Left lobe of liver (tissue), 2 donors: ENCODE measurements around the gene SIGLEC9. TPM values are rescaled to one million over a fixed set of nuclear protein-coding genes. Genes with fewer than 3 reads are reported as not detected.

Experiments
- ATAC-seq: fragments of 200-7000 bp; cut with Tn5 transposase; one replicate; pipeline ENCODE4 v1.9.1; 2020; ENCODE audit warnings: mild to moderate bottlenecking, moderate library complexity
- DNase-seq: peaks from one replicate; pipeline ENCODE4 v3.0.0-alpha.2; 2020; ENCODE audit warnings: low spot score
- total RNA-seq: library from RNA; stranded (reverse); gene quantifications from one replicate; pipeline ENCODE4 v1.2.1, GENCODE V29; 2021
- donor health status: DM: no; HTN: no; CAD: no; lungs with moderate emphysema.
- donor health status: DM: no; HTN: yes; CAD: no.

SIGLEC9 gene
- total RNA-seq, result 4.8 TPM

- DNase-seq (no peak), ATAC-seq (peak; percentile 58)
These were observed at the start of gene SIGLEC9 for GRCh38 chr19:51124729-51125128. TSS of gene SIGLEC9 (plus strand) at chr19:51124906. CDS start at chr19:51124975, 69 bp downstream.

- no peak for DNase-seq
- ATAC-seq, result no peak
These were observed 48.7 kb upstream of the SIGLEC9 start for GRCh38 chr19:51075998-51076397.

GRCh38 chr19:51076631-51077213 lies 48.0 kb upstream of the SIGLEC9 start:
- no peak for DNase-seq
- no peak for ATAC-seq

GRCh38 chr19:51078104-51078503 lies 46.6 kb upstream of the SIGLEC9 start:
- ATAC-seq, result no peak
- no peak for DNase-seq

DNA sequence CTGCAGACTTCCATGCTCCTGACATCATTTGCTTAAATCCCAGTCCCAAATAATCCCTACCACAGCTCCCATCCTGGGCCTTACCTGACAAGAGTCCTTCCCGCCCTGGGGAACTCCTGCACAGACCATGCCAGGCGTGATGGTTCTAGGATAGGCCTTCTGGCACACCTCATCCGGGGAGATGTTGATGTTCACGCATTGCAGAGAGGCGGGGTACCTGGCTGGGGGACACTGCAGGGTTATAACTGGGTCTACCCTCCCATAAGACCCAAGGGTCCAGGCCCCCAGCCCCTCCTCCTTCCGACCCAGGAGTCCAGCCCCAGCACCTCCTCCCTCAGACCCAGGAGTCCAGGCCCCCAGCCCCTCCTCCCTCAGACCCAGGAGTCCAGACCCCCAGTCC lies 46.0 kb upstream of the SIGLEC9 start:
- DNase-seq, result no peak

DNA sequence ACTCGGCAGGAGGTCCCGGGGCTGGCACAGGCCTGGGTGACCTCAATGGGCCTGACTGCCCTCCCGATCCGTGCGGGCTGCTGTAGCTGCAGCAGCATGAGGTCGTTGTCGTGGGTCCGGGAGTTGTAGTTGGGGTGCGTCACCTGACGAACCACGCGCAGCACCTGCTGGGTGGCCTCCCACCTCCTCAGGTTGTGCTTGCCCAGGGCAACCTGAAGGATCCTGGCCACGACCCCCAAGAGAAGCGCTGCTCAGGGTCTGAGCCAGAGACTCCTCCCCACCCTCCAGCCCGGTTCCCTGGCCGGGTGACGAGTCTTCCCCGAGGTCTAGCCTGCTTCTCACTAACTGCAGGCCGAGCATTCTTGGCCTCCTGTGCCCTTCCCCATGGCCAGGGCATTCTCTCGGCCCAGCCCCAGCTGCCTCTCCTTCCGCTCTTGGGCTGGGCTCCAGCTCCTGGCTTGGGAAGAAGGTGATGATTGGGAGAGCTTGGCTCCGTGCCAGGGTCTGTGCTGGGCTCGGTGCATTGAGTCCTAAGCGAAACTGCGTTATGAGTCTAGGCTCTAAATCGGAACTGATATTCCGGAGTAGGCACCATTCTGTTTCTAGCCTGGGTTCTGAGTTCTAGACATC lies 45.1 kb upstream of the SIGLEC9 start:
- no peak for DNase-seq
- no peak for ATAC-seq

More for the DNA sequence above, 46.0 kb upstream of the SIGLEC9 start:
- no peak for ATAC-seq

DNA sequence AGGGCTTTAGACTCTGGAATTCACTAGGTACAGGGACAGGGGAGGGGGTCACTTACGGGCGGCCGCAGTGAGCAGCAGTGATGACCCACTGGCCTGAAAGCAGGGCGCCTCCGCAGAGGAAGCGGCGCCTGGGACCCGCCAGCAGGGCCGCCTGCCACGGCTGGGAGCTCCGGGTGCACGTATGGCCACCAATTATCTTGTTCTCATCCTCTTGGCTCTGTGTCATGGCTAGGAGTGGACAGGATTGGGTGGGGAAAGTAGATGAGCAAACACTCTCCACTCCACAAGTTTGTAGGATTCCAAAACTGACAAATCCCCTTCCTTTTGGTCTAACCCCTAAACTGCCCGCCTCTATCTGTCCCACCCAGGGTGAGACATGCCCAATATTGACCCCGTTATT lies 43.2 kb upstream of the SIGLEC9 start:
- DNase-seq, result no peak
- no peak for ATAC-seq

DNA sequence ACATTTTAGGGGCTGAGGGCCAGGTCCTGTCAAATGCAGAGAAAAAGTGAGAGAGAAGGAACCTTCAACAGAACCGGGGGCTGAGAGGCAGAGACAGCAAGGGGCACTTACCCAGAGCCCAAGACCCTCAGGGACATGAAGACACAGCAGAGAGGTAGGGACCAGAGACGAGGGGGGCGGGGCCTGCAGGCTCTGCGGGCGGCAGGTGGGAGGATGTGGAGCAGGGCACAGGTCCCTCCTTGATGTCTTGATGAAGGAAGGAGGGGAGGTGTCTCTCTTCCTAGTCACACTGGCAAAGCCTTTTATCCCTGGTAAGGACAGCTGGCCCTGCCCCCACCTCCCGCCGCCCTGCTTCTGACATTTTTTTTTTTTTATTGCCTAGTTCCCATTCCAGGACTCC lies 42.1 kb upstream of the SIGLEC9 start, which contains the start of gene KLK14:
Gene KLK14 (minus strand): TSS at position 277 of the 400 bp plus-strand sequence. CDS start 273 bp downstream, at position 4.
- ATAC-seq, result no peak
- DNase-seq, result no peak

GRCh38 chr19:51083181-51083580 lies 41.5 kb upstream of the SIGLEC9 start:
- no peak for ATAC-seq

GRCh38 chr19:51083783-51084182 lies 40.9 kb upstream of the SIGLEC9 start:
- DNase-seq (no peak), ATAC-seq (no peak)

More at GRCh38 chr19:51083181-51083580, 41.5 kb upstream of the SIGLEC9 start:
- DNase-seq, result no peak

DNA sequence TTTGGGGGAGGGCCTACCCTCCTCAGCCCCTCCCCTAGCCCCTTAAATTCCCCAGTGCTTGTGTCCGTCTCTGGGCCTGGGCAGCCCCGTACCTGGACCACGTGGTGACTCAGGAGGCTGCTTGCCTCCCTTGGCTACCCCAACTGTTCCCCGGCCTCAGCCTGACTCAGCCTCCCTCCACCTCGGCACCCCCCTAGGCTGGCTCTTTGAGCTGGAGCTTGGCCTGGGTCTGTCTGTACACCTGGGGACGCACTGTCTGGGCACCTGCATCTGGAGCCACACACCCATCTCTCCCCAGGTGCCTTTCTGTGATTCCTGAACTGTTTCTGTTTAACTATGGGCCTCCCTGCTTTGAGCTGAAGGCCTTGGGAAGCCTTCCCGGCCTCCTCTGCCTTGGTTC lies 40.2 kb upstream of the SIGLEC9 start:
- DNase-seq (no peak), ATAC-seq (no peak)

- DNase-seq (no peak), ATAC-seq (no peak)
These were observed 38.4 kb upstream of the SIGLEC9 start for GRCh38 chr19:51086153-51086850.

- no peak for ATAC-seq
- DNase-seq, result no peak
These were observed 34.9 kb upstream of the SIGLEC9 start for GRCh38 chr19:51089786-51090185.

DNA sequence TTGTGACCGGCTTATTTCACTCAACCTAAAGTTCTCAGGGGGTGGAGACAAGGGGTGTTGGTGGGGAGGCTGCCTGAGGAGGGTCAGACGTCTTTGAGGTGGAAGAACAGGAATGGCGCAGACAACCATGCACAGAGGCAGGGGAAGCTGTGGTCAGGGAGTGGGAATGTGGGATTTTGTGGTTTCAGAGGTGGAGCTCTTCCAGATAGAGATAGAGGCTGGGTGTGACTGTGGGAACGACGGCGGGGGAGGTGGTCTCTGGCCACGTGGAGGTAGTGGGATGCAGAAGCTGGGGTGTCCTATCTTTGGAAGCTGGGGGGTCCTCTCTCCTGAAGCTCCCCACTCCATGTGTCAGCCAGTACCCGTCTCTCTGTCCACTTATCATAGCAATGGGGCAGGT lies 34.2 kb upstream of the SIGLEC9 start:
- no peak for ATAC-seq
- DNase-seq, result no peak

DNA sequence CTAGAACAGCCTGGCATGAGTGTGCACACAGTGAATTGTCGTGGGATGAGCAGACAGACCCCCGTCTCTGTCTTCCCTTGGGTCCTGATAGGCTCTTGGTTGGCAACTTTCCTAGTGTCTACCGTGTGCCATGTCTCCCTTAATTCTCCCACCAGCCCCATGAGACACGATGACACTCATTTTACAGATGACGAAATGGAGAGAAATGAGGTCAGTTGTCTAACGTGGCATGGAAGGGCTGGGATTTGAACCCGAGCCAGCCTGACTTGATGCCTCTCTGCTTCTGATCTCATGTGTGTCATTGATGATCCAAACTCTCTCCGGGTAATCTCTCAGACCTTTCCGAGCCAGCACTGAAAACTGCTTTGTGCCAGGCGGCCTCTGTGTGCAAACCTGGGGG lies 33.6 kb upstream of the SIGLEC9 start:
- no peak for DNase-seq
- no peak for ATAC-seq

GRCh38 chr19:51091895-51092873 lies 32.5 kb upstream of the SIGLEC9 start:
- DNase-seq (no peak), ATAC-seq (no peak)

GRCh38 chr19:51093101-51093500 lies 31.6 kb upstream of the SIGLEC9 start:
- no peak for ATAC-seq
- DNase-seq, result no peak

GRCh38 chr19:51093510-51094345 lies 31.0 kb upstream of the SIGLEC9 start:
- no peak for DNase-seq
- ATAC-seq, result no peak

DNA sequence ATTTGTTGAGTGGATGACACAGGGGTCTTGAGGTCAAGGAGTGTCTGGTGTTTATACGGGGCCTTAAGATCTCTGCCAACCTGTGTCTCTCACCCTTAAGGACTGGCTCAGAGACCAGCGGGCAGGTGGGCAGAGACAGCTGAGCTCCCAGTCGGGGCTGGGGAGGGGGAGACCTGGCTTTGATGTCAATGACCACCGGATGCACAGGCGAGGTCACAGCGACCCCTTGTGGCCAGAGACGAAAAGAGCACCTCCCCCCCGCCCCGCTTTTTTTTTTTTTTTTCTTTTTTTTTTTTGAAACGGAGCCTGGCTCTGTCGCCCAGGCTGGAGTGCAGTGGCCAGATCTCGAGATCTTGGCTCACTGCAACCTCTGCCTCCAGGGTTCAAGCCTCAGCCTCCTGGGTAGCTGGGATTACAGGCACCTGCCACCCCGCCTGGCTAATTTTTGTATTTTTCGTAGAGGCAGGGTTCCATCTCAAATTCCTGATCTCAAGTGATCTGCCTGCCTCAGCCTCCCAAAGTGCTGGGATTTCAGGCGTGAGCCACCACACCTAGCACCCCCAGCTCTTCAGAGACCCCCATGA lies 29.9 kb upstream of the SIGLEC9 start:
- no peak for ATAC-seq
- DNase-seq, result no peak
